Astrocyte of the cerebellum (primary cell): ENCODE measurements around the gene GRID2.
"Not testable (repeated sequence)": the region's sequence is repeated elsewhere in the genome, so short reads cannot be mapped to it uniquely, and the experiment has no call there.

Experiments
- DNase-seq: peaks from one replicate; pipeline ENCODE4 v3.0.0-alpha.2; 2011; ENCODE audit warnings: low read depth
- H3K4me3 ChIP-seq: 2 replicates; pipeline ENCODE4 v1.5.1; 2011; ENCODE audit warnings: mild to moderate bottlenecking, low read depth, low read length, moderate library complexity
- CTCF ChIP-seq: IDR thresholded peaks from 2 replicates; pipeline ENCODE4 v1.5.1; 2012; ENCODE audit warnings: low read length, low read depth, moderate library complexity, mild to moderate bottlenecking; ENCODE audit errors: missing control alignments
- in situ Hi-C: cut with HindIII; loops from 2 replicates; pipeline ENCODE4 v1.10.0; 2017; ENCODE audit warnings: low sequenced_read_pairs

Gene GRID2

DNA sequence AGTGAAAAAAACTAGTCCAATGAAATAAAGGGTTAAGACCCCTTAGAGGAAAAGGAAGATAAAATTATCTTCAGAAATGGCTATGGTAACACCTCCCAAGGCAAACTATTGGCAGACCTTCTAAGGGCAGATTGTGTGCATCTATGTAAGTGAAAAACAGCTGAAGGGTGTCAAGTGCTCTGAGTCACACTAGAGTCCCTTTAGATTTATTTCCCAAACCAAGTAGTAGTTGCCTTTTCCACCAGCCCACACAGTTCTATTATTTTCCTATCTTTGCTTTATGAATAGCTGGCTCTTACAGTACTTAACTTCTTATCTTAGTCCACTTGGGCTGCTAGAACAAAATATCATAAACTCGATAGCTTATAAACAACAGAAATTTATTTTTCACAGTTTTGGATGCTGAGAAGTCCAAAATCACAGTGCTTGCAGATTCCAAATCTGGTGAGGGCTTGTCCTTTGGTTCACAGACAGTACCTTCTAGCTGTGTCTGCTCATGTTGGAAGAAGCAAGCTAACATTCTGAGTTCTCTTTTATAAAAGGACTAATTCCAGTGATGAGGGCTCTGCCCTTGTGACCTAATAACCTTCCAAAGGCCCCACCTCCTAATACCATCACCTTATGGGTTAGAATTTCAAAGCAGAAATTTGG, 143.6 kb downstream of the GRID2 start:
- no peak overlapping the region for H3K4me3 ChIP-seq
- DNase-seq = no peak
- in situ Hi-C loops = no loop called here
- no peak for TF ChIP-seq CTCF

- in situ Hi-C loops, H3K4me3 ChIP-seq, DNase-seq: not testable (repeated sequence)
Measured at GRCh38 chr4:92448176-92448575, 144.4 kb downstream of the GRID2 start.

DNA sequence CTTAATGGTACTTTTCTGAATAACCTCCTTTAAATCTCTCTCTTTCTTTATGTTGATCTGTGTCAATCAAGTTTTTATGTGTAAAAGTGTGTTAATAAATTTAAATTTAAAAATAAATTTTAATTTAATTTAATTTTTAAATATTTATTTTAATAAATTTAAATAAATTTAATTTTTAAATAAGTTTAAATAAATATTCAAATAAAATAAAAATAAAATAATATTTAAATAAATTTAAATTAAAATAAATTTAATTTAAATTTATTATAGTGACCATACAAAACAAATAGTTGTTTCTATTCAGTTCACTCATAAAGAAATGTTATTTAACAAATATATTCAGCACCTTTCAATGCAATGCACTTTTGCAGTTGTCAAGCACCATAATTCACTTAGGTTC, 146.9 kb downstream of the GRID2 start:
- no peak overlapping the region for H3K4me3 ChIP-seq
- in situ Hi-C loops = no loop called here
- no peak for DNase-seq
- no peak for TF ChIP-seq CTCF

DNA sequence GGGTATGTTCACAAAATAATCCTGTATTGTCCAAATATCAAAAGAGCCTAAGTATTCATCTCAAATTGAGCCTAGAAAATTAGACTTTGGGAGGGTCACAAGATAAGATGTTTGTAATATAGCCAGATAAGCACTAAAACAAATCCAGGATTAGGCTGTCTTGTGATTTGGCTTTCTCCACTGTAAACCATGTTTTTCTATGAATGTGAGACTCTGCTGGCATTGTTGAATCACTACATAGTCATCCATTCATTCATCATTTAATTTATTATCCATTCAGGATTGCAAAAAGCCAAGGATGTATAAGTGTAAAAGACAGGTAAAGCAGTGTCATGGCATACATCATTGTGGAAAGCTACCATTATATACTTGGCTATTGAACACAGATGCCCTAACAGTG, 148.0 kb downstream of the GRID2 start:
- TF ChIP-seq CTCF = no peak
- in situ Hi-C loops = no loop called here
- no peak for DNase-seq
- H3K4me3 ChIP-seq = no peak overlapping the region

- in situ Hi-C loops = not testable (repeated sequence)
Measured at GRCh38 chr4:92452383-92452782, 148.6 kb downstream of the GRID2 start.

GRCh38 chr4:92455329-92455839, 151.6 kb downstream of the GRID2 start:
- H3K4me3 ChIP-seq = no peak overlapping the region
- DNase-seq = no peak
- in situ Hi-C loops = no loop called here
- TF ChIP-seq CTCF = no peak

More at GRCh38 chr4:92452383-92452782, 148.6 kb downstream of the GRID2 start:
- H3K4me3 ChIP-seq, DNase-seq: not testable (repeated sequence)

DNA sequence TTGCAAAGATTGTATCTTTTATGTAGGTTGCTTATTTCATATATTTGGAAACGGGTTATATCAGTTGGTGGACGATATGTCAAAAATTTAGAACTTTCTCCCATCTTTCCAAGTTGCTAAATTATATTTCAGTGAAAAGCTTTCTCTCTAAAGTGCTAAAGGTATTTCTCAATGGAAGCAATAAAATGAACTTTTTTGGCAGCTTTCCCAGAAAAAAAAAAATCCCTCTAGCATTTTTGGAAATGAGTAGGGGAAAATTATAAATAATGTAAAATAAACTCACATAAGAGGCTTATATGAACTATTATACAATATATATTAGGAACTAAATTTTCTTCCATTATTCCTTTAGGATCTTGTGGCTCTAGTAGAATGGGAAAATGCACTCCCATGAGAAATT, 152.2 kb downstream of the GRID2 start:
- no peak for TF ChIP-seq CTCF
- DNase-seq = no peak
- H3K4me3 ChIP-seq = no peak overlapping the region
- in situ Hi-C loops = no loop called here
